Measurements from ENCODE around the gene LAMTOR2. TPM values are rescaled to one million over a fixed set of nuclear protein-coding genes. Genes with fewer than 3 reads are reported as not detected.

Gene LAMTOR2
- total and polyA plus RNA-seq, 10 of the 15 experiments (the other 5 are each of a cell fraction or from before 2014, with no cell fraction given) = 71.9 to 264 (median 97.0) TPM

- FAIRE-seq (no peak), ATAC-seq (peak; percentile 95), DNase-seq (ENCODE audit: low read depth, low spot score) (no peak)
- BruUV-seq (replicated peaks) = no TSS peak
- Histone ChIP-seq H3K79me2 (ENCODE audit: control insufficient read depth, insufficient read depth, low read length) (no peaks in the 10 kb centered on the region), H3K4me2 (ENCODE audit: control insufficient read depth, insufficient read depth) (no peak overlapping the region), H3K27me3 (replicated peaks in 1 of 2; ENCODE audit: control insufficient read depth in 2 of 2, insufficient read depth in 2 of 2, low read length in 1 of 2) (no peaks in the 10 kb centered on the region; a peak in 1 of 4 replicates), H3K36me3 (ENCODE audit: control insufficient read depth in 2 of 2, insufficient read depth in 2 of 2, low read length in 1 of 2) (no peaks in the 10 kb centered on the region), H2AFZ (ENCODE audit: control insufficient read depth, low read depth, low read length) (peak overlapping the region; percentile 3; the same call in 1 of the 2 replicates), H3K4me1 (ENCODE audit: control insufficient read depth, insufficient read depth, low read length) (no peaks in the 10 kb centered on the region), H3K27ac (ENCODE audit: control insufficient read depth, insufficient read depth) (no peak overlapping the region), H3K9ac (ENCODE audit: control insufficient read depth, insufficient read depth, low read length) (no peak overlapping the region), H4K20me1 (ENCODE audit: control insufficient read depth, insufficient read depth) (no peaks in the 10 kb centered on the region), H3K4me3 (no peak overlapping the region), H3K9me3 (replicated peaks; ENCODE audit: control insufficient read depth, insufficient read depth, low read length) (no peaks in the 10 kb centered on the region)
- in situ Hi-C loops (cut with MboI) (no loop called here), intact Hi-C loops (cut with micrococcal nuclease; ENCODE audit: unreplicated experiment) (no loop called here)
- WGBS (ENCODE audit: insufficient coverage, insufficient replicate concordance, low lambda C conversion rate, missing lambda C conversion rate) = 9% methylated on average over 9 of the region's 9 CpGs
- SMC1A ChIA-PET (ENCODE audit: uncharacterized antibody, unreplicated experiment) = interaction anchor here (1.0 kb wide), 1 partner anchor 40 kb away, joined by 5 read pairs; no protein-coding TSS in a partner anchor
- CTCF ChIA-PET = interaction anchor here (0.6 to 1.4 kb wide), 7 partner anchors 17 to 87 kb away, joined by 3 to 15 read pairs (median 3); partner anchors contain the start of gene ARHGEF2
- RAD21 ChIA-PET (ENCODE audit: unreplicated experiment) = interaction anchor here (1.1 kb wide), 2 partner anchors 40 to 88 kb away, joined by 3 to 5 read pairs; no protein-coding TSS in a partner anchor
- POLR2A ChIA-PET = interaction anchor here (0.6 to 0.7 kb wide), 3 partner anchors 35 to 107 kb away, joined by 3 to 7 read pairs (median 4); no protein-coding TSS in a partner anchor
- no peak for TF ChIP-seq IRF3 (IDR thresholded peaks at IDR 0.05)
- no peak for TF ChIP-seq RUNX3 (IDR thresholded peaks at IDR 0.05; ENCODE audit: low read length)
- TF ChIP-seq KAT2A (conservative IDR thresholded peaks at IDR 0.05; ENCODE audit: control insufficient read depth, low read depth, low read length) = no peak
- TF ChIP-seq SMC3 (IDR thresholded peaks at IDR 0.05; ENCODE audit: borderline replicate concordance, low read length) = peak; percentile 43; the same call in 1 of the 2 replicates
- TF ChIP-seq ZBTB40 (IDR thresholded peaks at IDR 0.05; ENCODE audit: borderline replicate concordance) = no peak
- TF ChIP-seq ATF7 (IDR thresholded peaks at IDR 0.05; ENCODE audit: low read depth) = no peak
- peak; percentile 42; the same call in 1 of the 2 replicates for TF ChIP-seq RAD21 (IDR thresholded peaks at IDR 0.05; ENCODE audit: insufficient read depth, low read depth, low read length)
- peak; percentile 37 to 73 (median 62) for TF ChIP-seq CTCF (IDR thresholded peaks at IDR 0.05 in 2 of 3, conservative IDR thresholded peaks at IDR 0.05 in 1 of 3; ENCODE audit: control insufficient read depth in 2 of 3, extremely low read depth in 1 of 3, insufficient read depth in 1 of 3, low read depth in 3 of 3, low read length in 3 of 3)
- 0 out of 2 replicates have a peak, but pooled peaks have one; percentile 21 for TF ChIP-seq YY1 (IDR thresholded peaks at IDR 0.05; ENCODE audit: low read depth, low read length)
Observed at GRCh38 chr1:156025876-156026275, 28.7 kb upstream of the LAMTOR2 start.

Data from GM12878 (cell line).